Natural killer cell (primary cell): Measurements from ENCODE around the gene CLEC2D. TPM values are rescaled to one million over a fixed set of nuclear protein-coding genes. Genes with fewer than 3 reads are reported as not detected.

Experiments used
- ATAC-seq, 3 donors: fragments of 150-1000 bp in 2 of 3; fragments of 200-7000 bp in 1 of 3; cut with Tn5 transposase; 1 replicate in 1 of 3; 2 replicates in 2 of 3; pipeline ENCODE4 v1.10.0; 2021; ENCODE audit warnings: mild to moderate bottlenecking in 2 of 3, moderate library complexity in 2 of 3
- DNase-seq, 2 donors: peaks; one replicate each; pipeline versions ENCODE4 v3.0.0 to v3.0.0-alpha.2; 2013 to 2021; ENCODE audit warnings: mixed read lengths in 1 of 2
- H3K27ac ChIP-seq: one replicate; pipeline ENCODE4 v1.5.1; 2013; ENCODE audit warnings: mild to moderate bottlenecking, low read length
- H3K27me3 ChIP-seq: one replicate; pipeline ENCODE4 v1.6.1; 2013; ENCODE audit warnings: low read length; ENCODE audit not compliant: control insufficient read depth, insufficient read depth
- H3K36me3 ChIP-seq: one replicate; pipeline ENCODE4 v1.6.1; 2013; ENCODE audit warnings: low read length; ENCODE audit not compliant: control insufficient read depth, insufficient read depth
- H3K4me1 ChIP-seq: one replicate; pipeline ENCODE4 v1.6.1; 2013; ENCODE audit warnings: low read length; ENCODE audit not compliant: control insufficient read depth, insufficient read depth
- H3K4me3 ChIP-seq: one replicate; pipeline ENCODE4 v1.5.1; 2013; ENCODE audit warnings: low read length
- H3K9me3 ChIP-seq: one replicate; pipeline ENCODE4 v1.6.1; 2013; ENCODE audit warnings: low read length; ENCODE audit not compliant: control insufficient read depth, insufficient read depth
- H3K27ac Mint-ChIP-seq, 2 donors: one replicate each; pipeline ENCODE4 v1.8.0; 2022; ENCODE audit warnings: mild to moderate bottlenecking in 2 of 2, mixed read lengths in 2 of 2, moderate library complexity in 1 of 2
- H3K27me3 Mint-ChIP-seq, 2 donors: one replicate each; pipeline ENCODE4 v1.8.0; 2022; ENCODE audit warnings: low read depth in 2 of 2, mixed read lengths in 2 of 2
- H3K36me3 Mint-ChIP-seq: one replicate; pipeline ENCODE4 v1.8.0; 2022; ENCODE audit warnings: mixed read lengths
- H3K4me1 Mint-ChIP-seq, 2 donors: one replicate each; pipeline ENCODE4 v1.8.0; 2022; ENCODE audit warnings: mixed read lengths in 2 of 2
- H3K4me3 Mint-ChIP-seq: one replicate; pipeline ENCODE4 v1.8.0; 2022; ENCODE audit warnings: mild to moderate bottlenecking, moderate library complexity, mixed read lengths
- H3K9me3 Mint-ChIP-seq, 2 donors: one replicate each; pipeline ENCODE4 v1.8.0; 2022; ENCODE audit warnings: mixed read lengths in 2 of 2
- CTCF ChIP-seq: fragments of 200-600 bp; IDR thresholded peaks from one replicate; pipeline ENCODE4 v1.8.0; 2022; ENCODE audit warnings: antibody characterized with exemption
- WGBS: methylation state at CpG from one replicate; pipeline ENCODE4 v1.1.7; 2013; ENCODE audit warnings: missing lambda C conversion rate; ENCODE audit not compliant: insufficient coverage; 5-methylcytosine and 5-hydroxymethylcytosine counted together
- intact Hi-C: fragments of 100-400 bp; cut with micrococcal nuclease; formaldehyde crosslinking; loops from one replicate; pipeline ENCODE4 v1.14.2; 2022
- total RNA-seq, 4 donors: library from RNA; stranded (reverse); fragments of 120-200 nt in 1 of 4; gene quantifications; one replicate each; pipeline versions ENCODE4 v1.2.3 to v1.2.4, GENCODE V29; 2013 to 2022

Gene CLEC2D
- total RNA-seq, 3 donors from 2014 or later (not counting 1 experiment from before 2014, with no cell fraction given), result 140 to 219 (median 209) TPM

GRCh38 chr12:9740106-9740750 lies 70.7 kb downstream of the CLEC2D start:
- no peaks in the 10 kb centered on the region for H3K9me3 Mint-ChIP-seq
- H3K27me3 Mint-ChIP-seq, result no peaks in the 10 kb centered on the region
- no peak overlapping the region for H3K4me3 ChIP-seq
- peaks cover 53 to 55% of the 10 kb centered on the region in 2 donors for H3K4me1 Mint-ChIP-seq
- H3K27me3 ChIP-seq, result no peaks in the 10 kb centered on the region
- peak overlapping the region; percentile 80 to 81 for H3K27ac Mint-ChIP-seq
- peaks cover 32% of the 10 kb centered on the region for H3K4me1 ChIP-seq
- H3K4me3 Mint-ChIP-seq, result peak overlapping the region; percentile 85
- DNase-seq (peak in 1 of 2 donors; percentile 65), ATAC-seq (peak in 1 of 3 donors; percentile 29)
- peak overlapping the region; percentile 43 for H3K27ac ChIP-seq
- intact Hi-C loops, result no loop called here
- TF ChIP-seq CTCF, result no peak
- H3K36me3 Mint-ChIP-seq, result no peaks in the 10 kb centered on the region
- no peaks in the 10 kb centered on the region for H3K36me3 ChIP-seq
- H3K9me3 ChIP-seq, result no peaks in the 10 kb centered on the region
- 86% methylated on average over 6 of the region's 7 CpGs for WGBS

GRCh38 chr12:9741726-9742125 lies 72.2 kb downstream of the CLEC2D start:
- no peaks in the 10 kb centered on the region for H3K36me3 Mint-ChIP-seq
- 0% methylated on average over 3 of the region's 4 CpGs for WGBS
- H3K27ac Mint-ChIP-seq, result peak overlapping the region; percentile 84 to 85
- no peaks in the 10 kb centered on the region for H3K36me3 ChIP-seq
- ATAC-seq (peak; percentile 71 to 88 (median 82)), DNase-seq (peak; percentile 60 to 93)
- H3K27me3 ChIP-seq, result no peaks in the 10 kb centered on the region
- peak overlapping the region; percentile 82 for H3K27ac ChIP-seq
- intact Hi-C loops, result loop anchor here (1.0 kb wide), 1 partner anchor 90 kb away; no protein-coding TSS in a partner anchor
- no peaks in the 10 kb centered on the region for H3K27me3 Mint-ChIP-seq
- peak overlapping the region; percentile 86 for H3K4me3 Mint-ChIP-seq
- peaks cover 52 to 53% of the 10 kb centered on the region in 2 donors for H3K4me1 Mint-ChIP-seq
- no peak for TF ChIP-seq CTCF
- H3K4me3 ChIP-seq, result peak overlapping the region; percentile 21
- H3K9me3 Mint-ChIP-seq, result no peaks in the 10 kb centered on the region
- no peaks in the 10 kb centered on the region for H3K9me3 ChIP-seq
- H3K4me1 ChIP-seq, result peaks cover 32% of the 10 kb centered on the region

- H3K4me1 ChIP-seq, result peaks cover 32% of the 10 kb centered on the region
- H3K9me3 ChIP-seq, result no peaks in the 10 kb centered on the region
- peak overlapping the region; percentile 80 for H3K27ac ChIP-seq
- TF ChIP-seq CTCF, result no peak
- Mint-ChIP-seq H3K4me1 (peaks cover 44% of the 10 kb centered on the region in 2 donors), H3K36me3 (no peaks in the 10 kb centered on the region), H3K27ac (peak overlapping the region; percentile 84 to 85), H3K4me3 (peak overlapping the region; percentile 86), H3K27me3 (no peaks in the 10 kb centered on the region), H3K9me3 (no peaks in the 10 kb centered on the region)
- ATAC-seq (peak in 1 of 3 donors; percentile 34), DNase-seq (peak in 1 of 2 donors; percentile 68)
- H3K36me3 ChIP-seq, result no peaks in the 10 kb centered on the region
- intact Hi-C loops, result no loop called here
- no peaks in the 10 kb centered on the region for H3K27me3 ChIP-seq
- 12% methylated on average over 5 of the region's 5 CpGs for WGBS
- H3K4me3 ChIP-seq, result no peak overlapping the region
Observed at GRCh38 chr12:9742661-9743060, 73.1 kb downstream of the CLEC2D start.
